Body of pancreas (tissue), 4 donors: ENCODE data around the gene COA5.

Source experiments
- CTCF ChIP-seq, 7 experiments: fragments of 450-650 bp in 4 of 7; fragments of 200-600 bp in 3 of 7; sonication (generic) in 3 of 7; IDR thresholded peaks; one replicate each; pipeline ENCODE4 v1.5.1; 2016 to 2019; ENCODE audit warnings: antibody characterized with exemption in 7 of 7
- POLR2A ChIP-seq, 3 donors: fragments of 450-650 bp; IDR thresholded peaks; one replicate each; pipeline ENCODE4 v1.6.1; 2016; ENCODE audit warnings: antibody characterized with exemption in 3 of 3, mild to moderate bottlenecking in 2 of 3

DNA sequence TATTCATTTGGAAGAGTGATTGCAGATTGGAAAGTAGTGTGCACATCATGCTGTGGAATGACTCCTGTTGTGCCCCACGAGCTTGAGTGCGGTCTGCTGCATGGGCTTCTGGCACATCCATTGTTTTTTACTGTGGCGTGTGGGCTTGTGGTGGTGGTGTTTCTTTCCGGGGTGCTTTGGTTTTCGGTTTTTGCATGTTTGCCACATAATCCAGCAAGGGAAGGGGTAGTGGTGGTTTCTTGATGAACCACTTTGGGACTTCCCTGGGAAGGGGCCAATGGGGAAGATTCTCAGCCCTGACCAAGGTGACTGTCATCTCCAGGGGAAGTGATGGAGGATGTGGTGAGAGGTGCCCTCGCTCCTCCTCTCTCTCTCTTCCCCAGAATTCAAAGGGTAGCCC, 57.0 kb downstream of the COA5 start:
- TF ChIP-seq CTCF (IDR thresholded peaks at IDR 0.05) (no peak), POLR2A (IDR thresholded peaks at IDR 0.05) (no peak)
